GM23248 (cell line): ENCODE data around the gene RIOK1. TPM values are rescaled to one million over a fixed set of nuclear protein-coding genes. Genes with fewer than 3 reads are reported as not detected.
A peak's percentile ranks its signal among the peaks of the same experiment; 100 is the strongest.

Experiments used
- DNase-seq: peaks from one replicate; pipeline ENCODE4 v3.0.0-alpha.2; 2015
- H2AFZ ChIP-seq: fragments of 200-600 bp; sonication (generic); 2 replicates; pipeline ENCODE4 v1.6.1; 2016; ENCODE audit warnings: antibody characterized with exemption
- H3F3A ChIP-seq: fragments of 200-600 bp; sonication (generic); 2 replicates; pipeline ENCODE4 v1.6.1; 2016; ENCODE audit warnings: mild to moderate bottlenecking, antibody characterized with exemption, mixed run types; ENCODE audit not compliant: insufficient read depth
- H3K27ac ChIP-seq: fragments of 200-600 bp; sonication (generic); 2 replicates; pipeline ENCODE4 v1.5.1; 2016; ENCODE audit warnings: mild to moderate bottlenecking
- H3K27me3 ChIP-seq: fragments of 200-600 bp; sonication (generic); replicated peaks from 2 replicates; pipeline ENCODE4 v1.6.1; 2016; ENCODE audit warnings: mild to moderate bottlenecking; ENCODE audit not compliant: insufficient read depth
- H3K36me3 ChIP-seq: fragments of 200-600 bp; sonication (generic); 2 replicates; pipeline ENCODE4 v1.6.1; 2016; ENCODE audit warnings: low read depth, mild to moderate bottlenecking
- H3K4me1 ChIP-seq: fragments of 200-600 bp; sonication (generic); 2 replicates; pipeline ENCODE4 v1.6.1; 2016; ENCODE audit warnings: mild to moderate bottlenecking; ENCODE audit not compliant: insufficient read depth
- H3K4me2 ChIP-seq: fragments of 200-600 bp; sonication (generic); one replicate; pipeline ENCODE4 v1.6.1; 2016; ENCODE audit warnings: mild to moderate bottlenecking; ENCODE audit not compliant: unreplicated experiment
- H3K4me3 ChIP-seq: fragments of 200-600 bp; sonication (generic); 2 replicates; pipeline ENCODE4 v1.5.1; 2016; ENCODE audit warnings: mild to moderate bottlenecking
- H3K79me2 ChIP-seq: fragments of 200-600 bp; sonication (generic); 2 replicates; pipeline ENCODE4 v1.6.1; 2016; ENCODE audit warnings: mild to moderate bottlenecking; ENCODE audit not compliant: insufficient read depth
- H3K9ac ChIP-seq: fragments of 200-600 bp; sonication (generic); 2 replicates; pipeline ENCODE4 v1.6.1; 2016; ENCODE audit warnings: mild to moderate bottlenecking
- H3K9me2 ChIP-seq: fragments of 200-600 bp; sonication (generic); 2 replicates; pipeline ENCODE4 v1.6.1; 2016; ENCODE audit warnings: mixed run types, mild to moderate bottlenecking, moderate library complexity; ENCODE audit not compliant: insufficient read depth
- H3K9me3 ChIP-seq: fragments of 200-600 bp; sonication (generic); one replicate; pipeline ENCODE4 v1.6.1; 2017; ENCODE audit warnings: low read depth
- H4K20me1 ChIP-seq: fragments of 200-600 bp; sonication (generic); 2 replicates; pipeline ENCODE4 v1.6.0; 2016; ENCODE audit not compliant: insufficient read depth
- EZH2 ChIP-seq: fragments of 200-600 bp; sonication (generic); IDR thresholded peaks from 2 replicates; pipeline ENCODE4 v1.6.1; 2018; ENCODE audit warnings: antibody characterized with exemption, mild to moderate bottlenecking; ENCODE audit not compliant: insufficient read depth, poor library complexity, severe bottlenecking
- EZH2phosphoT487 ChIP-seq: fragments of 200-600 bp; sonication (generic); IDR thresholded peaks from 2 replicates; pipeline ENCODE4 v1.6.1; 2018; ENCODE audit warnings: antibody characterized with exemption, moderate library complexity, mild to moderate bottlenecking, low read depth; ENCODE audit not compliant: insufficient read depth
- WGBS, 2 experiments: methylation state at CpG; one replicate each; pipeline ENCODE4 v1.1.6; 2015 to 2017; ENCODE audit warnings: low lambda C conversion rate in 2 of 2, low coverage in 1 of 2; ENCODE audit errors: missing lambda C conversion rate in 2 of 2; 5-methylcytosine and 5-hydroxymethylcytosine counted together
- in situ Hi-C: fragments of 300-500 bp; cut with MboI; formaldehyde crosslinking; loops from 2 replicates; pipeline ENCODE4 v1.15.0; 2020
- polyA plus RNA-seq: library from polyadenylated mRNA; unstranded; fragments of >200 nt; fragmentation: Nextera tagmentation; extraction: Ambion mirVana; gene quantifications from 2 replicates; pipeline ENCODE4 v1.2.1, GENCODE V29; 2016
- total RNA-seq: library from RNA; depleted of rRNA; stranded (reverse); fragments of >200 nt; shearing (Covaris generic); gene quantifications from 2 replicates; pipeline ENCODE4 v1.2.3, GENCODE V29; 2014

RIOK1 gene
- total and polyA plus RNA-seq, 2 experiments from 2014 or later = 22.4 to 22.5 TPM

- Histone ChIP-seq H3K9me3 (no peaks in the 10 kb centered on the region), H3K9me2 (no peaks in the 10 kb centered on the region; the same call in 1 of the 2 replicates), H3K27ac (no peak overlapping the region), H3K9ac (no peak overlapping the region), H3K4me2 (no peak overlapping the region), H3K4me3 (no peak overlapping the region), H3F3A (no peaks in the 10 kb centered on the region), H3K27me3 (no peaks in the 10 kb centered on the region), H3K4me1 (no peaks in the 10 kb centered on the region), H3K36me3 (no peaks in the 10 kb centered on the region), H3K79me2 (no peaks in the 10 kb centered on the region), H4K20me1 (no peaks in the 10 kb centered on the region), H2AFZ (no peak overlapping the region)
- in situ Hi-C loops = no loop called here
- no peak for DNase-seq
- TF ChIP-seq EZH2 (no peak), EZH2phosphoT487 (no peak)
- WGBS, 2 experiments = 52 to 61% methylated on average over 7 of the region's 7 CpGs
Measured at GRCh38 chr6:7367408-7367807, 22.2 kb upstream of the RIOK1 start.

GRCh38 chr6:7373739-7374138, 15.9 kb upstream of the RIOK1 start:
- TF ChIP-seq EZH2 (no peak), EZH2phosphoT487 (no peak)
- Histone ChIP-seq H3K79me2 (no peaks in the 10 kb centered on the region), H3K4me1 (no peaks in the 10 kb centered on the region), H3K27ac (no peak overlapping the region), H3K9me2 (no peaks in the 10 kb centered on the region), H4K20me1 (no peaks in the 10 kb centered on the region), H3K4me3 (no peak overlapping the region), H3K36me3 (no peaks in the 10 kb centered on the region), H2AFZ (peak overlapping the region; percentile 63; the same call in 1 of the 2 replicates), H3K9ac (no peak overlapping the region), H3K27me3 (no peaks in the 10 kb centered on the region), H3F3A (no peaks in the 10 kb centered on the region), H3K4me2 (no peak overlapping the region), H3K9me3 (no peaks in the 10 kb centered on the region)
- DNase-seq = no peak
- WGBS, 2 experiments = 42 to 44% methylated on average over 3 of the region's 3 CpGs
- in situ Hi-C loops = no loop called here

- H3K9me2 ChIP-seq = no peaks in the 10 kb centered on the region
- in situ Hi-C loops = no loop called here
- H3K9me3 ChIP-seq = no peaks in the 10 kb centered on the region
- H3K36me3 ChIP-seq = no peaks in the 10 kb centered on the region
- H3K79me2 ChIP-seq = no peaks in the 10 kb centered on the region
- 75 to 86% methylated on average over 1 of the region's 1 CpG for WGBS, 2 experiments
- no peak overlapping the region for H3K4me3 ChIP-seq
- no peak overlapping the region for H2AFZ ChIP-seq
- no peak overlapping the region for H3K9ac ChIP-seq
- no peak overlapping the region for H3K4me2 ChIP-seq
- no peaks in the 10 kb centered on the region for H4K20me1 ChIP-seq
- no peak for DNase-seq
- no peak overlapping the region for H3K27ac ChIP-seq
- H3K27me3 ChIP-seq = no peaks in the 10 kb centered on the region
- H3F3A ChIP-seq = no peaks in the 10 kb centered on the region
- TF ChIP-seq EZH2 = no peak
- no peak for TF ChIP-seq EZH2phosphoT487
- no peaks in the 10 kb centered on the region for H3K4me1 ChIP-seq
Measured at GRCh38 chr6:7377961-7378360, 11.6 kb upstream of the RIOK1 start.

- in situ Hi-C loops = no loop called here
- WGBS, 2 experiments = 30 to 39% methylated on average over 4 of the region's 4 CpGs
Measured at GRCh38 chr6:7378740-7379139, 10.9 kb upstream of the RIOK1 start.

GRCh38 chr6:7381092-7381491, 8.5 kb upstream of the RIOK1 start:
- Histone ChIP-seq H3K27me3 (no peaks in the 10 kb centered on the region), H3K4me2 (no peak overlapping the region), H3F3A (no peaks in the 10 kb centered on the region; the same call in 1 of the 2 replicates), H3K27ac (no peak overlapping the region), H2AFZ (no peak overlapping the region), H3K9ac (no peak overlapping the region), H3K9me3 (no peaks in the 10 kb centered on the region), H3K4me1 (no peaks in the 10 kb centered on the region), H3K36me3 (no peaks in the 10 kb centered on the region), H3K4me3 (no peak overlapping the region), H3K79me2 (no peaks in the 10 kb centered on the region), H4K20me1 (no peaks in the 10 kb centered on the region), H3K9me2 (no peaks in the 10 kb centered on the region)
- TF ChIP-seq EZH2 (no peak), EZH2phosphoT487 (no peak)
- in situ Hi-C loops = no loop called here
- DNase-seq = no peak
- WGBS, 2 experiments = 88 to 90% methylated on average over 1 of the region's 1 CpG

More at GRCh38 chr6:7378740-7379139, 10.9 kb upstream of the RIOK1 start:
- Histone ChIP-seq H3K9me2 (no peaks in the 10 kb centered on the region), H3K27ac (no peak overlapping the region), H4K20me1 (no peaks in the 10 kb centered on the region), H3K4me2 (no peak overlapping the region), H3K27me3 (no peaks in the 10 kb centered on the region), H3K4me3 (no peak overlapping the region), H3K9me3 (no peaks in the 10 kb centered on the region), H3K4me1 (no peaks in the 10 kb centered on the region), H2AFZ (0 out of 2 replicates have a peak overlapping the region, but pooled peaks have one; percentile 35), H3F3A (no peaks in the 10 kb centered on the region), H3K79me2 (no peaks in the 10 kb centered on the region), H3K36me3 (no peaks in the 10 kb centered on the region), H3K9ac (no peak overlapping the region)
- DNase-seq = no peak
- TF ChIP-seq EZH2phosphoT487 = no peak
- TF ChIP-seq EZH2 = no peak
